ENCODE measurements around the gene MAMSTR.

GRCh38 chr19:48755084-48755641 lies 35.6 kb upstream of the MAMSTR start, which contains the start of gene FGF21:
- TF ChIP-seq CTCF (conservative IDR thresholded peaks at IDR 0.05; ENCODE audit: low read length) (no peak), EZH2phosphoT487 (IDR thresholded peaks at IDR 0.05; ENCODE audit: borderline replicate concordance) (no peak)
